ENCODE measurements around the gene NRARP. TPM values are rescaled to one million over a fixed set of nuclear protein-coding genes. Genes with fewer than 3 reads are reported as not detected.

Gene NRARP
- total RNA-seq, 1 experiment from 2014 or later: 1.0 TPM

- no peaks in the 10 kb centered on the region for H3K9me3 ChIP-seq (replicated peaks)
- H3K4me3 ChIP-seq: no peak overlapping the region
- DNase-seq: no peak
- H3K27me3 ChIP-seq: peaks cover 23% of the 10 kb centered on the region
- H3K4me1 ChIP-seq: no peaks in the 10 kb centered on the region
- H3K36me3 ChIP-seq: no peaks in the 10 kb centered on the region
- H3K27ac ChIP-seq: no peak overlapping the region
These were observed 15.1 kb upstream of the NRARP start for GRCh38 chr9:137317021-137317717.

- H3K36me3 ChIP-seq: no peaks in the 10 kb centered on the region
- no peak overlapping the region for H3K4me3 ChIP-seq
- peaks cover 29% of the 10 kb centered on the region for H3K27me3 ChIP-seq
- no peak overlapping the region for H3K27ac ChIP-seq
- no peak for DNase-seq
- H3K4me1 ChIP-seq: no peaks in the 10 kb centered on the region
- no peaks in the 10 kb centered on the region for H3K9me3 ChIP-seq (replicated peaks)
These were observed 14.2 kb upstream of the NRARP start for GRCh38 chr9:137316012-137316981.

- DNase-seq: no peak
- H3K9me3 ChIP-seq (replicated peaks): no peaks in the 10 kb centered on the region
- H3K27me3 ChIP-seq: peaks cover 29% of the 10 kb centered on the region
- no peak overlapping the region for H3K4me3 ChIP-seq
- no peaks in the 10 kb centered on the region for H3K36me3 ChIP-seq
- H3K27ac ChIP-seq: no peak overlapping the region
- no peaks in the 10 kb centered on the region for H3K4me1 ChIP-seq
These were observed 13.5 kb upstream of the NRARP start for GRCh38 chr9:137315581-137316011.

GRCh38 chr9:137314561-137315560 is 12.8 kb upstream of the NRARP start:
- Histone ChIP-seq H3K4me1 (no peaks in the 10 kb centered on the region), H3K36me3 (no peaks in the 10 kb centered on the region), H3K27me3 (peaks cover 29% of the 10 kb centered on the region), H3K27ac (no peak overlapping the region), H3K4me3 (no peak overlapping the region), H3K9me3 (replicated peaks) (no peaks in the 10 kb centered on the region)
- DNase-seq: no peak

GRCh38 chr9:137313956-137314560 is 12.0 kb upstream of the NRARP start:
- Histone ChIP-seq H3K36me3 (no peaks in the 10 kb centered on the region), H3K27ac (no peak overlapping the region), H3K4me3 (no peak overlapping the region), H3K9me3 (replicated peaks) (no peaks in the 10 kb centered on the region), H3K4me1 (no peaks in the 10 kb centered on the region), H3K27me3 (peaks cover 33% of the 10 kb centered on the region)
- DNase-seq: no peak

GRCh38 chr9:137313326-137313936 is 11.4 kb upstream of the NRARP start:
- Histone ChIP-seq H3K4me1 (no peaks in the 10 kb centered on the region), H3K36me3 (no peaks in the 10 kb centered on the region), H3K9me3 (replicated peaks) (no peaks in the 10 kb centered on the region), H3K27ac (no peak overlapping the region), H3K4me3 (no peak overlapping the region), H3K27me3 (peaks cover 33% of the 10 kb centered on the region)
- DNase-seq: no peak

- Histone ChIP-seq H3K4me1 (no peaks in the 10 kb centered on the region), H3K36me3 (no peaks in the 10 kb centered on the region), H3K4me3 (no peak overlapping the region), H3K9me3 (replicated peaks) (no peaks in the 10 kb centered on the region), H3K27ac (no peak overlapping the region), H3K27me3 (peaks cover 33% of the 10 kb centered on the region)
- DNase-seq: no peak
These were observed 10.8 kb upstream of the NRARP start for GRCh38 chr9:137312852-137313325.

GRCh38 chr9:137311986-137312851 is 10.1 kb upstream of the NRARP start:
- no peaks in the 10 kb centered on the region for H3K36me3 ChIP-seq
- peaks cover 33% of the 10 kb centered on the region for H3K27me3 ChIP-seq
- H3K4me3 ChIP-seq: no peak overlapping the region
- H3K4me1 ChIP-seq: no peaks in the 10 kb centered on the region
- no peaks in the 10 kb centered on the region for H3K9me3 ChIP-seq (replicated peaks)
- no peak overlapping the region for H3K27ac ChIP-seq
- DNase-seq: no peak

- no peaks in the 10 kb centered on the region for H3K36me3 ChIP-seq
- H3K27me3 ChIP-seq: peaks cover 33% of the 10 kb centered on the region
- no peak for DNase-seq
These were observed 9.3 kb upstream of the NRARP start for GRCh38 chr9:137311171-137311985.

GRCh38 chr9:137310189-137311052 is 8.3 kb upstream of the NRARP start:
- Histone ChIP-seq H3K27me3 (peaks cover 33% of the 10 kb centered on the region), H3K27ac (no peak overlapping the region), H3K9me3 (replicated peaks) (no peaks in the 10 kb centered on the region), H3K36me3 (no peaks in the 10 kb centered on the region), H3K4me1 (peaks cover 6% of the 10 kb centered on the region; the same call in 1 of the 2 replicates), H3K4me3 (no peak overlapping the region)
- no peak for DNase-seq

More at GRCh38 chr9:137311171-137311985, 9.3 kb upstream of the NRARP start:
- Histone ChIP-seq H3K4me1 (no peaks in the 10 kb centered on the region; the same call in 1 of the 2 replicates), H3K27ac (no peak overlapping the region), H3K4me3 (no peak overlapping the region), H3K9me3 (replicated peaks) (no peaks in the 10 kb centered on the region)

GRCh38 chr9:137309368-137310188 is 7.5 kb upstream of the NRARP start:
- Histone ChIP-seq H3K36me3 (no peaks in the 10 kb centered on the region), H3K4me3 (no peak overlapping the region), H3K27me3 (peaks cover 25% of the 10 kb centered on the region), H3K4me1 (peaks cover 12% of the 10 kb centered on the region; the same call in 1 of the 2 replicates), H3K27ac (no peak overlapping the region), H3K9me3 (replicated peaks) (no peaks in the 10 kb centered on the region)
- DNase-seq: no peak

Measured in SJCRH30 (cell line).